Testis (tissue), 2 donors: Measurements from ENCODE around the gene CHST9.

Experiments
- POLR2A ChIP-seq: fragments of 450-650 bp; IDR thresholded peaks from one replicate; pipeline ENCODE4 v1.6.1; 2017; ENCODE audit warnings: antibody characterized with exemption, mild to moderate bottlenecking, moderate library complexity
- TF ChIP-seq, protein P1 (sequence below), 3 experiments: fragments of 450-650 bp in 2 of 3; fragments of 200-600 bp in 1 of 3; sonication (generic) in 1 of 3; IDR thresholded peaks; one replicate each; pipeline ENCODE4 v1.5.1; 2016 to 2019; ENCODE audit warnings: antibody characterized with exemption in 3 of 3, mild to moderate bottlenecking in 2 of 3, moderate library complexity in 1 of 3

DNA sequence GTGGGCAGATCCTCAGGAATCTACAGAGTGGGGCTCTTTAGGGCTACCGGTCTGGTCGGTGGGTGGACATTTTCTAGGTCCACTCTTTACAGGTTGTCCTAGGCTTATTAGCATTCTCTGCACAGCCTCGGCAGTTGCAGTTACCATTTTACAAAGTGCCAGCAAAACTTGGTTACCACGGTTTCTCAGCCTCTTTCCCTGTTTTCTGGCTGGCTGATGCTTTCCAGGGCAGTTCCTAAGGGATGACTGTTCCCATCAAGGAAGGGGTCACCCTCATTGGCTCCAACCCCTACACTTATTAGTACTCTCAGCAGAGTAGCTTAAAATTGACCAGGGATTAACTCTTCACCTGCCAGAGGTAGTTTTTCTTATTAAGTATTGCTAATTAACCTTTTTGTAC is 317.6 kb downstream of the CHST9 start:
- TF ChIP-seq, protein P1, sequence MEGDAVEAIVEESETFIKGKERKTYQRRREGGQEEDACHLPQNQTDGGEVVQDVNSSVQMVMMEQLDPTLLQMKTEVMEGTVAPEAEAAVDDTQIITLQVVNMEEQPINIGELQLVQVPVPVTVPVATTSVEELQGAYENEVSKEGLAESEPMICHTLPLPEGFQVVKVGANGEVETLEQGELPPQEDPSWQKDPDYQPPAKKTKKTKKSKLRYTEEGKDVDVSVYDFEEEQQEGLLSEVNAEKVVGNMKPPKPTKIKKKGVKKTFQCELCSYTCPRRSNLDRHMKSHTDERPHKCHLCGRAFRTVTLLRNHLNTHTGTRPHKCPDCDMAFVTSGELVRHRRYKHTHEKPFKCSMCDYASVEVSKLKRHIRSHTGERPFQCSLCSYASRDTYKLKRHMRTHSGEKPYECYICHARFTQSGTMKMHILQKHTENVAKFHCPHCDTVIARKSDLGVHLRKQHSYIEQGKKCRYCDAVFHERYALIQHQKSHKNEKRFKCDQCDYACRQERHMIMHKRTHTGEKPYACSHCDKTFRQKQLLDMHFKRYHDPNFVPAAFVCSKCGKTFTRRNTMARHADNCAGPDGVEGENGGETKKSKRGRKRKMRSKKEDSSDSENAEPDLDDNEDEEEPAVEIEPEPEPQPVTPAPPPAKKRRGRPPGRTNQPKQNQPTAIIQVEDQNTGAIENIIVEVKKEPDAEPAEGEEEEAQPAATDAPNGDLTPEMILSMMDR (IDR thresholded peaks at IDR 0.05): no peak
- no peak for TF ChIP-seq POLR2A
